GM10266 (cell line): Measurements from ENCODE around the gene TPSD1.

Experiments used
- DNase-seq: peaks from one replicate; pipeline ENCODE4 v3.0.0; 2012; ENCODE audit errors: extremely low spot score
- TF ChIP-seq, protein P1 (sequence below): IDR thresholded peaks from 2 replicates; pipeline ENCODE4 v1.5.1; 2012; ENCODE audit warnings: mild to moderate bottlenecking, low read depth; ENCODE audit not compliant: control insufficient read depth, insufficient read depth; ENCODE audit errors: missing control alignments

TPSD1 gene

GRCh38 chr16:1305823-1306222, 50.0 kb downstream of the TPSD1 start:
- TF ChIP-seq, protein P1, sequence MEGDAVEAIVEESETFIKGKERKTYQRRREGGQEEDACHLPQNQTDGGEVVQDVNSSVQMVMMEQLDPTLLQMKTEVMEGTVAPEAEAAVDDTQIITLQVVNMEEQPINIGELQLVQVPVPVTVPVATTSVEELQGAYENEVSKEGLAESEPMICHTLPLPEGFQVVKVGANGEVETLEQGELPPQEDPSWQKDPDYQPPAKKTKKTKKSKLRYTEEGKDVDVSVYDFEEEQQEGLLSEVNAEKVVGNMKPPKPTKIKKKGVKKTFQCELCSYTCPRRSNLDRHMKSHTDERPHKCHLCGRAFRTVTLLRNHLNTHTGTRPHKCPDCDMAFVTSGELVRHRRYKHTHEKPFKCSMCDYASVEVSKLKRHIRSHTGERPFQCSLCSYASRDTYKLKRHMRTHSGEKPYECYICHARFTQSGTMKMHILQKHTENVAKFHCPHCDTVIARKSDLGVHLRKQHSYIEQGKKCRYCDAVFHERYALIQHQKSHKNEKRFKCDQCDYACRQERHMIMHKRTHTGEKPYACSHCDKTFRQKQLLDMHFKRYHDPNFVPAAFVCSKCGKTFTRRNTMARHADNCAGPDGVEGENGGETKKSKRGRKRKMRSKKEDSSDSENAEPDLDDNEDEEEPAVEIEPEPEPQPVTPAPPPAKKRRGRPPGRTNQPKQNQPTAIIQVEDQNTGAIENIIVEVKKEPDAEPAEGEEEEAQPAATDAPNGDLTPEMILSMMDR = no peak
- DNase-seq = no peak

DNA sequence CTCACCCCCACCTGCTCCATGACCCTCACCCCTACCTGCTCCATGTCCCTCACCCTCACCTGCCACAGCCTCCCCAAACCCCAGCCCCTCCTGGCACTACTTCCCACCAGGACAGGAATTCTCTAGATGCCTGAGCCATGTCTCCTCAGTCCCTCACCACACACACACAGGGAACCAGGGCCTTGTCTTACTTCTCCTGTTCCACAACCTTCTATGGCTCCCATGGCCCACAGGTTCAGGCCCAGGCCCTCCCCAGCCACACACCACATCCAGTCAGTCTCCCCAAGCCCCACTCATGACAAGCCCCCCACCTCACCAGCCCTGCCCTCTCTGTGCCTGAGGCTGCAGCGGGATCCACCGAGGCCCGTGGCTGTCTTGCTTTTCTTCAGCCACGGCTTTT, 50.5 kb downstream of the TPSD1 start:
- no peak for DNase-seq
- TF ChIP-seq, protein P1 = no peak

- no peak for DNase-seq
- TF ChIP-seq, protein P1 = no peak
Observed at GRCh38 chr16:1308036-1308976, 52.4 kb downstream of the TPSD1 start.
